GM21529 (cell line): Measurements from ENCODE around the gene CACNG7.
"Not testable (repeated sequence)": the region's sequence is repeated elsewhere in the genome, so short reads cannot be mapped to it uniquely, and the experiment has no call there.

ENCODE experiments used
- ATAC-seq: cut with Tn5 transposase; IDR thresholded peaks from one replicate; pipeline ENCODE4 v1.9.1; 2021; ENCODE audit not compliant: unreplicated experiment

The CACNG7 gene

GRCh38 chr19:53908935-53909415, at the start of gene CACNG7:
Gene CACNG7 (plus strand): TSS chr19:53909278. CDS start chr19:53912832, 3,554 bp downstream.
- ATAC-seq: no peak

DNA sequence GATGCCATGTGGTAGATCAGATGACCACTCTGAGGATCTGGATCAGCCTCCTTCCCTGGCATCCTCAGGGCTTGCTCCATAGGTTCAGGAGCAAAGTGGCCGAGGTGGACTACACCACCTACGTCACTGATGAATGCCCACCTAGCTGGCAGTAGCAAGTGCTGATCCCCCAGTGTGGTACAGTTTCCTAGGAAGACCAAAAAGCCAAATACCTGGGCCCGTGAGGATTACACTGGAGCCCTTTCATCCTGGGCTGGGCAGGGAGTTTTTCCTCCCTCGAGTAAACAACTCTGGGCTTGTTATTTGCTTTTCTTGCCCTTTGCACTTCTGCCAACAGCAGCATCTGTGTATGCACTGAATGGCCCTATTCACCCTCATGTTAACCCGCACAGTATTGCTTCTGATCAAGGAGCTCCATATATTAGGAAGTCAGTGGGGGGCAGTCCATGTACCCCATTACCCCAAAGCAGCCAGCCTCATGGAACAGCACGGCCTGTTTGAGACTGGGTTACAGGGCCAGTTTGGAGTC, 44.7 kb upstream of the CACNG7 start:
- no peak for ATAC-seq

GRCh38 chr19:53865523-53865917, 43.6 kb upstream of the CACNG7 start:
- no peak for ATAC-seq

DNA sequence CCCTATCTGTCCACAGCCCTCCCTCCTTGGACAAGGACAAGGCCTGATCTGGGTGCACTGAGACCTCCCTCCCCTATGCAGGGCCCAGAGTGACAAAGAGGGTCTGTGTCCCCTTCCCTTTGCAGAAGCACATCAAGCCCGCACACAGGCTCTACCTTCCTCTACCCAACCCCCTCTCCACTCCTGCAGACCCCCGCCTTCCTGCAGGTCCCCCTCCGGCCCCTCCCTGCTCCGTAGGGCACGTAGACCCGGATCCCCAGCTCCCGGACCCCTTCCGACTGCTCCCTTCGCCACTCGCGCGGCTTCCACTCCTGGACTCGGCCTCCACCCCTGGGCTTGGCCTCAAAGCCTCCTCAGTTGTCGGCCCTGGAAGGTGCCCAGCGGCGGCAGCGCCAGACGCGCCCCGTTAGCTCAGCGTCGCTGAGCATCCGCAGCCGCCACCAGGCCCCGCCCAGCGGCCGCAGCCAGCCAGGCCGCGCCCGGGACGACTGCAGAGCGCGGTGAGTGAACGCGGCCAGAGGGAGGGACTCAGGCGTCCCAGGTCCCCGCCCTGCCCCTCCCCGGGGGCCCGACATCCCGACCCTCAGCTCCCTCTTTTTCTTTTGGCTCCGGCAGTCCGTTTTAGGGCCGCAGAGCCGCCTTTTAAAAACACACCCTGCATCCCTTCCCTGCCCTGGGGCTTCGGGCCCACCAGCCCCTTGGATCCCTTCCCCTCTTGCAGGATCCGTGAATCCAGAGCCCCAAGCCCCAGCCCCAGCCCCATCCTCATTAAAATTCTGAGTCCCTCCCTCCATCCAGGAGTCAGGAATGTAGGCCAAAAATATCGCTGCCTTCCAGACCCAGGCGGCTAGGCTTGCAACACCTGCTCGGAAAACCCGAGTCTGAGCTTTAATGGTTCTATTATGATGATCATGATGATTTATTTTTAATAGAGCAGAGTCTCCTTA, 42.9 kb upstream of the CACNG7 start:
- ATAC-seq: no peak

DNA sequence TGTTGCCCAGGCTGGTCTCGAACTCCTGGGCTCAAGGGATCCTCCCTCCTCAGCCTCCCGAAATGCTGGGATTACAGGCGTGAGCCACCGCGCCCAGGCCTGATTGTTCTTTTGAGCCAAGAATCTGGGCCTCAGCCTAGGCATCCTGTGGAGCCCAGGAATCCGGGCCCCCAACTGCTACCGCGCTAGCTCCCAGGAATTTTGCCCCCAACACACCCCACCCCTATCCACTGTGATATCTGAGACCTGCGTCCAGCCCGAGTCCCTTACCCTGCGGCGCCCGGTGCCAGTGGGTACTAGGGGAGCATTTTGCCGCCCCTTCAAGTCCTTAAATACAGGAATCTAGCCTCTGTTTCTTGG, 42.2 kb upstream of the CACNG7 start:
- ATAC-seq: no peak

GRCh38 chr19:53867225-53868090, 41.6 kb upstream of the CACNG7 start, which contains the start of gene MYADM:
Gene MYADM (plus strand): TSS chr19:53867883. CDS start chr19:53873530, 5,647 bp downstream.
- peak; percentile 75 for ATAC-seq

- no peak for ATAC-seq
Measured at GRCh38 chr19:53868091-53868891, 40.8 kb upstream of the CACNG7 start.

DNA sequence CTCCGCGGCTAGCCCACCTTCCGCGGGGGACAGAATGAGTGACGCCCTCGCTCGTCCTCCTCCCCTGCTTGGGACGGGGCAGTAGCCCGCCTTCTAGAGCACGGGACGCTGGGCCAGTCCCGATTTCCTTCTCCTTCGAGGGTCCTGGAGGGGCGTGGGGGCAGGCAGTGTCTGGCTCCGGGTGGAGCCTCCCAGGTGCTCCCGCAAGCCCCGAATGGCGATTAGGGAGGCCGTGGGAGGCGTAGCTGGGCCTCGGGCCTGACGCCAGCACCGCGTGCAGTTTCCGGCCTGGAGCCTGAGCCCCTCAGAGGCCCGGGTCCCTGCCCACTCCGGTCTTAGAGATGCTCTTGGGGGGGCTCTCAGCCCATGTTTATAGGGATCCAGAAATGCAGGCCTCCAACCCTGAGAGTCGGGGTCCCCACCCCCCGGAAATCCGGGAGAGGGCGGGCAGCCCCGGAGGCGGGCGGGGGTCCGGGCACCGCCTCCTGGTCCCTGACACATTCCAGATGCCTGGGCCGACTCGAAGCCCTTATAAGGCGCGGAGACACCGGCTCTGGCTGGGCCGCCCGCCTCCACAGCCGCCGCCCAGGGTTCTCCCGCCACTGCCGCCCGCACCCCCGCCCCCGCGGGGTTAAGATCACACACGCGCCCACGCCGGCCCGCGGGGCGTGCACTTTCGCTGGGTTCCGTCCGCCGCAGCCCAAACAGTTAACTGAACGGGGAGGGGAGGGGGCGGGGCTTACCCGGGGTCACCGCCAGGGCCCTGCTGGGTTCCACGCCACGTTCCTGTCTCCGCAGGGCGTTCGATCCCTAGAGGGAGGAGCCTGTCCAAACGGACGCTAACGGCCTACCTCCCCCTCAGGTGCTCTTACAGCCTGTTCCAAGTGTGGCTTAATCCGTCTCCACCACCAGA, 39.9 kb upstream of the CACNG7 start:
- ATAC-seq: peak; percentile 26

- ATAC-seq: not testable (repeated sequence)
Measured at GRCh38 chr19:53869805-53870484, 39.1 kb upstream of the CACNG7 start.

DNA sequence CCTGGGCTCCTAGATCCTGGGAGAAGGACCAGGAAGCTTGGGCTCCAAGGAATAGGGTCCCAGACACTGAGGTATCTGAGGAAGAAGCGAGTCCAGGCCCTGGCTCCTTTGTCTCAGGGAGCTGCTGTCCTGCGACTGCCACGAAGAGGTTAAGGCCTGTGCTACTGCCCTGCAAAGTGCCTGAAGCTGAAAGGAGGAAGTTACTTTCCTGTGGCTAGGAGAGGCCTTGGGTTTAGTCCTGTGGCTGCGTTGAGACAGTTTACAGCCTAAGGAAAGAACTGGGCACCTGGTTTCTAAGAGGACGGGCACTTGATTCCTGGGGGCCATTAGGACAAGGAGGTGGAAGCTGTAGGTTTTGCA, 38.6 kb upstream of the CACNG7 start:
- ATAC-seq: no peak

DNA sequence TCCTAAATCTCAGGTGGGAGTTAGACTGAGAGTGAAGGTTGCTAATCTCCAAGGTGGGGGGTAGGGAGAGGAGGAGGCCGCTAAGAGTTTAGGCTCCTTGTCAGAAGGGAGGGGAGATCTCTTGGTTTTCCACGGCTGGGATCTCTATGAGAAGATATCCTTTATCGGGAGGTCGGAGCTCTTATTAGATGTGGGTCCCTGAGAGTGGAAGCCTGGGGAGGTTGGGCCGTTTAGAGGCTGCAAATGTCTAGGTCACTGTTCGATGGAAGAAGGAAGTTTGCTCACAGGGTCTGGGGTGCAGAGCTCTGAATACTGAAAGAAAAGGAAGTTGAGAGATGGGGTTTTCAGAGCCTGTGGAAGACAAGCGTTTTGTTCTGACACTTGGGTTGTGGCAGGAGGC, 37.6 kb upstream of the CACNG7 start:
- ATAC-seq: no peak

- no peak for ATAC-seq
Measured at GRCh38 chr19:53872762-53873161, 36.3 kb upstream of the CACNG7 start.

DNA sequence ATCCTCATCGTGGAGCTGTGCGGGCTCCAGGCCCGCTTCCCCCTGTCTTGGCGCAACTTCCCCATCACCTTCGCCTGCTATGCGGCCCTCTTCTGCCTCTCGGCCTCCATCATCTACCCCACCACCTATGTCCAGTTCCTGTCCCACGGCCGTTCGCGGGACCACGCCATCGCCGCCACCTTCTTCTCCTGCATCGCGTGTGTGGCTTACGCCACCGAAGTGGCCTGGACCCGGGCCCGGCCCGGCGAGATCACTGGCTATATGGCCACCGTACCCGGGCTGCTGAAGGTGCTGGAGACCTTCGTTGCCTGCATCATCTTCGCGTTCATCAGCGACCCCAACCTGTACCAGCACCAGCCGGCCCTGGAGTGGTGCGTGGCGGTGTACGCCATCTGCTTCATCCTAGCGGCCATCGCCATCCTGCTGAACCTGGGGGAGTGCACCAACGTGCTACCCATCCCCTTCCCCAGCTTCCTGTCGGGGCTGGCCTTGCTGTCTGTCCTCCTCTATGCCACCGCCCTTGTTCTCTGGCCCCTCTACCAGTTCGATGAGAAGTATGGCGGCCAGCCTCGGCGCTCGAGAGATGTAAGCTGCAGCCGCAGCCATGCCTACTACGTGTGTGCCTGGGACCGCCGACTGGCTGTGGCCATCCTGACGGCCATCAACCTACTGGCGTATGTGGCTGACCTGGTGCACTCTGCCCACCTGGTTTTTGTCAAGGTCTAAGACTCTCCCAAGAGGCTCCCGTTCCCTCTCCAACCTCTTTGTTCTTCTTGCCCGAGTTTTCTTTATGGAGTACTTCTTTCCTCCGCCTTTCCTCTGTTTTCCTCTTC, 35.1 kb upstream of the CACNG7 start:
- ATAC-seq: no peak

- no peak for ATAC-seq
Measured at GRCh38 chr19:53874606-53874990, 34.5 kb upstream of the CACNG7 start.

GRCh38 chr19:53875602-53876325, 33.3 kb upstream of the CACNG7 start:
- ATAC-seq: no peak

DNA sequence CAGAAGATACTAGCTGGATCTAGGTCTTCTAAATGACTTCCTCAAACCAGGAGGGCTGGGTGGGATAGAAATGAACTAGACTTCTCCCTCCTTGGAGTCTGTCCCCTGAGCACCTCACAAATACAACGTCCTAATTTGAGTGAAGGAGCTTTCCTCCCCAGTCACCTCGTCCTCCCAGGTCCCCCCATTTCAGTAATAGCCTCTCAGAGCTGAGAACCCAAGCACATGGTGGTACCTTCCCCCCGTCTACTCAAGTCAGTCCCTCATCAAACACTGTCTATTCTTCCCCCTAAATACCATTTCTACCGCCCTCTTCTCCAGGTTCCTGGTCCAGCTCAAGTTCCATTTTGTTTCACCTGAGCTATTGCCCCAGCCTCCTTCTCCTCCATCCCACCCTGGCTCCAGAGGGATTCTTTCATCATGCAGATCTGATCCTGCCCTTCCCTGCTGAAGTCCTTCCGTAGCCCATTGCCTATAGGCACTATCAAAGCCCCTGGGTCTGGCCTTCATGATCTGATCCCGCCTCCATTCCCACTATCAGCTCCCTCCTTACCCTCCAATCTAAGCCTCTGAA, 32.3 kb upstream of the CACNG7 start:
- ATAC-seq: no peak

GRCh38 chr19:53877361-53877766, 31.7 kb upstream of the CACNG7 start:
- no peak for ATAC-seq
